Panc1 (cell line): ENCODE data around the gene SPATA32. TPM values are rescaled to one million over a fixed set of nuclear protein-coding genes. Genes with fewer than 3 reads are reported as not detected.
A peak's percentile ranks its signal among the peaks of the same experiment; 100 is the strongest.

ENCODE experiments used
- ATAC-seq: fragments of 200-7000 bp; cut with Tn5 transposase; 2 replicates; pipeline ENCODE4 v1.9.1; 2020; ENCODE audit warnings: mild to moderate bottlenecking, moderate library complexity
- BruUV-seq: library from RNA; stranded (reverse); fragments of 400-500 nt; replicated peaks from 2 replicates; lab custom pipeline; 2021; lab: Mats Ljungman, UMichigan
- CTCF ChIA-PET: fragments of 300-600 bp; sonication (Branson Sonifier 250); formaldehyde crosslinking; loops from one replicate; lab custom pipeline; 2022; ENCODE audit warnings: antibody characterized with exemption; lab: Charles Lee
- POLR2A ChIA-PET: fragments of 300-600 bp; sonication (Branson Sonifier 250); formaldehyde crosslinking; loops from one replicate; lab custom pipeline; 2022; ENCODE audit warnings: antibody characterized with exemption; lab: Charles Lee
- DNase-seq: peaks from one replicate; pipeline ENCODE4 v3.0.0-alpha.2; 2010; ENCODE audit warnings: low read depth, low spot score
- H3K27ac ChIP-seq: 2 replicates; pipeline ENCODE4 v1.5.1; 2011; ENCODE audit warnings: mild to moderate bottlenecking, low read length, inconsistent platforms
- H3K27me3 ChIP-seq: fragments of 200-500 bp; sonication (Bioruptor generic); 2 replicates; pipeline ENCODE4 v1.6.0; 2014; ENCODE audit warnings: low read length, inconsistent platforms; ENCODE audit not compliant: control insufficient read depth, insufficient read depth
- H3K36me3 ChIP-seq: fragments of 200-500 bp; sonication (Bioruptor generic); 2 replicates; pipeline ENCODE4 v1.5.1; 2014; ENCODE audit warnings: inconsistent platforms, mild to moderate bottlenecking, low read length, moderate library complexity; ENCODE audit not compliant: control insufficient read depth, insufficient read depth
- H3K4me1 ChIP-seq: 2 replicates; pipeline ENCODE4 v1.5.1; 2011; ENCODE audit warnings: inconsistent platforms, mild to moderate bottlenecking, low read length, moderate library complexity; ENCODE audit not compliant: control insufficient read depth, insufficient read depth
- H3K4me3 ChIP-seq, 2 experiments: 2 replicates each; pipeline ENCODE4 v1.5.1; 2011 to 2012; ENCODE audit warnings: low read depth in 2 of 2, low read length in 2 of 2, mild to moderate bottlenecking in 2 of 2, inconsistent platforms in 1 of 2, moderate library complexity in 1 of 2
- H3K9me3 ChIP-seq: fragments of 200-500 bp; sonication (Bioruptor generic); 2 replicates; pipeline ENCODE4 v1.5.1; 2014; ENCODE audit warnings: low read depth, mild to moderate bottlenecking, inconsistent platforms, low read length, moderate library complexity; ENCODE audit not compliant: control insufficient read depth, insufficient read depth
- POLR2AphosphoS5 ChIP-seq: IDR thresholded peaks from 2 replicates; pipeline ENCODE4 v1.6.1; 2012; ENCODE audit warnings: mild to moderate bottlenecking, low read depth, low read length, moderate library complexity
- SIN3A ChIP-seq: IDR thresholded peaks from 2 replicates; pipeline ENCODE4 v1.6.1; 2012; ENCODE audit warnings: low read depth, mild to moderate bottlenecking, low read length, moderate library complexity, borderline replicate concordance; ENCODE audit not compliant: insufficient read depth
- TCF7L2 ChIP-seq: IDR thresholded peaks from 2 replicates; pipeline ENCODE4 v1.6.1; 2011; ENCODE audit warnings: mild to moderate bottlenecking, low read depth, low read length, inconsistent platforms
- in situ Hi-C: cut with HindIII; loops from 2 replicates; pipeline ENCODE4 v1.10.0; 2016; ENCODE audit warnings: low sequenced_read_pairs, low pct_unique_long_range_greater_than_20kb
- intact Hi-C: fragments of 100-400 bp; cut with micrococcal nuclease; formaldehyde crosslinking; loops from one replicate; pipeline ENCODE4 v1.10.0; 2022; ENCODE audit not compliant: unreplicated experiment
- total RNA-seq: library from RNA; stranded (reverse); gene quantifications from one replicate; pipeline ENCODE4 v1.2.1, GENCODE V29; 2021; ENCODE audit not compliant: unreplicated experiment
- TF ChIP-seq, protein P1 (sequence below), 2 experiments: IDR thresholded peaks; 2 replicates each; pipeline ENCODE4 v1.6.1; 2011 to 2012; ENCODE audit warnings: low read depth in 2 of 2, control low read depth in 1 of 2, low read length in 1 of 2, mild to moderate bottlenecking in 1 of 2, moderate library complexity in 1 of 2; ENCODE audit not compliant: insufficient read depth in 1 of 2
- TF ChIP-seq, protein P2 (sequence below): fragments of 450-650 bp; IDR thresholded peaks from 2 replicates; pipeline ENCODE4 v1.5.1; 2017; ENCODE audit warnings: mild to moderate bottlenecking

The SPATA32 gene
- total RNA-seq, 1 experiment from 2014 or later: 0.26 TPM

DNA sequence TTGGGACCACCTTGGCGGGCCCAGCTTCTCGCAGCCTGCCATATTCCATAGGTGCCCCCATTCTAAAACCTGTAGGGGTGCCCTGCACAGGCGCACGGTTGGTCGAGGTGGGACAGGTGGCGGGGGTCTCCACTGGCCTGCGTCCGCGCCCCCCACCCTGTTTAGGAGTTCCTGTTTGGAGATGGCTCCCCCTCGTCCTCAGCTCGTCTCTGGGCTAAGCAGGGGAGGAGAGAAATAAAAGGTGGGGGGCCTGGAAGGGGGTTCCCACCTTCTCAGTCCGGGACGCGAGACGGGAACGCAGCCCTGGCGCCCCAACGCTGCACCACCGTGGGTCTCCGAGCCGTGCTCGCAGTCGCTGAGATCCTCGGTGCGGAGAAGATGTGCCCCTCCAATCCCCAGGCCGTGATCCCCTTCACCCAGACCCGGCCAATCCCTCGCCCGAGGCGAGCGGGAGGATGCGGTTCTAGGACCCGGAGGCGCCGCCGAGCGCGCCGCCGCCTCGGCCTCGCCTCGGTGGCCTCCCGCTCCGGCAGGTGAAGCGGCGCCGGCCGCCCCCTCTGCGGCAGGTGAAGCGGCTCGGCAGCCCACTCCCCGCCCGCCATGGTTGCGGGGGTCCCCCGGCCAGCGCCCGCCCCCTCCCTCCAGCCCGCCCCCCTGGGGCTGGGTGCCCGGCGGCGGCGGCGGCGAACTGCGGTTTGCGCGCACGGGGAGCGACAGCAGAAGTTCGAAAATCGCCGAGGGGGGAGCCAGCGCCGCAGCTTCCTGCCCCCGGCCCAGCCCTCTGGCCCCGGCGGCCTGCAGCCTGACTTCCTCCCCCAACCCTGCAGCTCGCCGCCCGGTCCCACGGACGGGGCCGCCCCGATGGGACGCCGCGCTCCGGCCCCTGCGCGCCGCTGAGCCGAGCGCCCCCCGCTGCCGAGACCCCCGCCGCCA lies 40.5 kb downstream of the SPATA32 start, which contains the start of gene FMNL1:
FMNL1 (plus strand) TSS at position 805 of the 933 bp plus-strand sequence. CDS start 240 bp downstream, outside the sequence.
- in situ Hi-C loops (no loop called here), intact Hi-C loops (no loop called here)
- CTCF ChIA-PET: interaction anchor here (0.9 kb wide), 1 partner anchor 10 kb away, joined by 4 read pairs; no protein-coding TSS in a partner anchor
- H3K4me1 ChIP-seq: peaks cover 33% of the 10 kb centered on the region
- no peaks in the 10 kb centered on the region for H3K27me3 ChIP-seq
- no TSS peak for BruUV-seq
- no peaks in the 10 kb centered on the region for H3K9me3 ChIP-seq
- peak within 1 kb of the TSS; percentile 96 for H3K27ac ChIP-seq
- ATAC-seq (peak; percentile 17; the same call in 1 of the 2 replicates), DNase-seq (no peak)
- POLR2A ChIA-PET: no interaction called here
- H3K4me3 ChIP-seq: peak within 1 kb of the TSS; percentile 51 to 67
- H3K36me3 ChIP-seq: no peaks in the 10 kb centered on the region
- TF ChIP-seq SIN3A: no peak

DNA sequence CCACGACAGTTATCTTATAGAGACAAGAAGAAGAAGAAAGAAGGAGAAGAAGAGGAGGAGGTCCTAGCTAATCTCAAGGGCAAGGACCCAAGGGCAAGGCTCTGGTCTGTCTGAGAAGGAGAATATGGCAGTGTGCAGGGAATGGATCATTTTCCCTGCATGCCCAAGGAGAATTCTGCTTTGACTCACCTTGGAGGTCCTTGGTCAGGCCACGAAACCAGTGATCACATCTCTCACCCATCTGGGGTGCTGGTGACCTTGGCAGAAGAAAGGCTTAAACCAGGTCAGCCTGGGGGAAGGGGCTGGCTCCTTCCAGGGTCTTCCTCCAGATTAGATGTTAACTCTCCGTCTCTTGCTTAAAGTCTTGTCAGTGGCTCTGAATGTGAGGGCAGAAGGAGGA lies 41.8 kb downstream of the SPATA32 start:
- no peak for TF ChIP-seq POLR2AphosphoS5
- TF ChIP-seq SIN3A: no peak
- TF ChIP-seq, protein P1, sequence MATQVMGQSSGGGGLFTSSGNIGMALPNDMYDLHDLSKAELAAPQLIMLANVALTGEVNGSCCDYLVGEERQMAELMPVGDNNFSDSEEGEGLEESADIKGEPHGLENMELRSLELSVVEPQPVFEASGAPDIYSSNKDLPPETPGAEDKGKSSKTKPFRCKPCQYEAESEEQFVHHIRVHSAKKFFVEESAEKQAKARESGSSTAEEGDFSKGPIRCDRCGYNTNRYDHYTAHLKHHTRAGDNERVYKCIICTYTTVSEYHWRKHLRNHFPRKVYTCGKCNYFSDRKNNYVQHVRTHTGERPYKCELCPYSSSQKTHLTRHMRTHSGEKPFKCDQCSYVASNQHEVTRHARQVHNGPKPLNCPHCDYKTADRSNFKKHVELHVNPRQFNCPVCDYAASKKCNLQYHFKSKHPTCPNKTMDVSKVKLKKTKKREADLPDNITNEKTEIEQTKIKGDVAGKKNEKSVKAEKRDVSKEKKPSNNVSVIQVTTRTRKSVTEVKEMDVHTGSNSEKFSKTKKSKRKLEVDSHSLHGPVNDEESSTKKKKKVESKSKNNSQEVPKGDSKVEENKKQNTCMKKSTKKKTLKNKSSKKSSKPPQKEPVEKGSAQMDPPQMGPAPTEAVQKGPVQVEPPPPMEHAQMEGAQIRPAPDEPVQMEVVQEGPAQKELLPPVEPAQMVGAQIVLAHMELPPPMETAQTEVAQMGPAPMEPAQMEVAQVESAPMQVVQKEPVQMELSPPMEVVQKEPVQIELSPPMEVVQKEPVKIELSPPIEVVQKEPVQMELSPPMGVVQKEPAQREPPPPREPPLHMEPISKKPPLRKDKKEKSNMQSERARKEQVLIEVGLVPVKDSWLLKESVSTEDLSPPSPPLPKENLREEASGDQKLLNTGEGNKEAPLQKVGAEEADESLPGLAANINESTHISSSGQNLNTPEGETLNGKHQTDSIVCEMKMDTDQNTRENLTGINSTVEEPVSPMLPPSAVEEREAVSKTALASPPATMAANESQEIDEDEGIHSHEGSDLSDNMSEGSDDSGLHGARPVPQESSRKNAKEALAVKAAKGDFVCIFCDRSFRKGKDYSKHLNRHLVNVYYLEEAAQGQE (IDR thresholded peaks at IDR 0.05; ENCODE audit: insufficient read depth in 1 of 2, low read depth in 2 of 2, low read length in 1 of 2): no peak
- no peak for TF ChIP-seq TCF7L2
- TF ChIP-seq, protein P2, sequence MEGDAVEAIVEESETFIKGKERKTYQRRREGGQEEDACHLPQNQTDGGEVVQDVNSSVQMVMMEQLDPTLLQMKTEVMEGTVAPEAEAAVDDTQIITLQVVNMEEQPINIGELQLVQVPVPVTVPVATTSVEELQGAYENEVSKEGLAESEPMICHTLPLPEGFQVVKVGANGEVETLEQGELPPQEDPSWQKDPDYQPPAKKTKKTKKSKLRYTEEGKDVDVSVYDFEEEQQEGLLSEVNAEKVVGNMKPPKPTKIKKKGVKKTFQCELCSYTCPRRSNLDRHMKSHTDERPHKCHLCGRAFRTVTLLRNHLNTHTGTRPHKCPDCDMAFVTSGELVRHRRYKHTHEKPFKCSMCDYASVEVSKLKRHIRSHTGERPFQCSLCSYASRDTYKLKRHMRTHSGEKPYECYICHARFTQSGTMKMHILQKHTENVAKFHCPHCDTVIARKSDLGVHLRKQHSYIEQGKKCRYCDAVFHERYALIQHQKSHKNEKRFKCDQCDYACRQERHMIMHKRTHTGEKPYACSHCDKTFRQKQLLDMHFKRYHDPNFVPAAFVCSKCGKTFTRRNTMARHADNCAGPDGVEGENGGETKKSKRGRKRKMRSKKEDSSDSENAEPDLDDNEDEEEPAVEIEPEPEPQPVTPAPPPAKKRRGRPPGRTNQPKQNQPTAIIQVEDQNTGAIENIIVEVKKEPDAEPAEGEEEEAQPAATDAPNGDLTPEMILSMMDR: no peak
- in situ Hi-C loops: no loop called here
- BruUV-seq: no TSS peak
- ChIA-PET POLR2A (interaction anchor here (0.7 kb wide), 1 partner anchor 72 kb away, joined by 6 read pairs; the partner anchor contains the start of gene HEXIM1), CTCF (interaction anchor here (0.7 to 1.8 kb wide), 4 partner anchors 8 to 28 kb away, joined by 3 to 14 read pairs (median 4); no protein-coding TSS in a partner anchor)
- H3K4me3 ChIP-seq: no peak overlapping the region
- no peaks in the 10 kb centered on the region for H3K9me3 ChIP-seq
- no peak overlapping the region for H3K27ac ChIP-seq
- H3K4me1 ChIP-seq: peaks cover 20% of the 10 kb centered on the region
- no peaks in the 10 kb centered on the region for H3K36me3 ChIP-seq
- H3K27me3 ChIP-seq: no peaks in the 10 kb centered on the region
- intact Hi-C loops: no loop called here
- ATAC-seq (no peak), DNase-seq (no peak)
